ENCODE results near the gene VAT1L.

DNA sequence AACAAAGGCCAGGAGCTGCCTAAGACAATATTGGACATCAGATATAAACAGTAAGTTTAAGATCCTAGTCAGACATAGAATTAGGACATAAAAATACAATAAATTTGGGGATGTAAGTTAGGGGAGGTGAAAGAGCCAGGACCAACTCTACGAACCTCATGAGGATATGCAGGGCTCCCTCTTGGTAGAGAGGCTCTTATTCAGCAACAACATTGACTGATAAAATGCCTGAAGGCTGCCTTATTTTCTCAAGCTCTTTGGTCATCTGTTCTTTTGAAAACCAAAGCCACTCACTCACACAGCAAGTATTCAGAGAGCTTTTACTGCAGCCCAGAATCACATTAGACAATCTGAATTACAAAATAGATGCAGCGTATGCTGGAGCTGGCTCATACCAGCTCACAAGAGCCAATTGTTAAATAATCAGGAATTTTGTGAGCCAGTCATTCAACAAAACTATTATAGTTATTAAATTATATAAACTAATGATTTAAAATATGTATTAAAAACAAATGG is 125.4 kb downstream of the VAT1L start:
- no peak for TF ChIP-seq CTCF (IDR thresholded peaks at IDR 0.05; ENCODE audit: low read depth, low read length, missing input control)
- no peak for TF ChIP-seq TAF1 (conservative IDR thresholded peaks at IDR 0.05)
- no peak for TF ChIP-seq ZBTB33 (IDR thresholded peaks at IDR 0.05)
